ENCODE measurements around the gene ZBTB39.
"Not testable (repeated sequence)": the region's sequence is repeated elsewhere in the genome, so short reads cannot be mapped to it uniquely, and the experiment has no call there.

ZBTB39 gene

DNA sequence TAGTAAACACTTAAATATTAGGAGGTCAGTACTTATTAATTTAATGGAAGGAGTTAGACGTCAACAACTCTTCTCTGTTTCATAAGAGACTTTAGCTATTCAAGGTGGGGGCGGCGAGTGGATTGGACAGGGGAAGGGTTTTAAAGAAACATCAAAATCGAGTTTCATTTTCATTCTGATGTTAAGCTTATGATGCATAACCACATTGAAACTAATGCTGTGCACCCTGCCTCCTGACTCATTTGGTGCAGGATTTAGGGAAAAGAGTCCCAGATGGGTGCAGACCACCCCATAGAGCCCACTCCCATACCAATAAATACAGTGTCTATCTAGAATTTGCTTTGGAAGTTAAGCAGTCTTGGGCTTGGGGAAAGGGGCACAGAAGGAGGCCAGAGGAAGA lies 7.4 kb downstream of the ZBTB39 start:
- DNase-seq, result peak; percentile 70

DNA sequence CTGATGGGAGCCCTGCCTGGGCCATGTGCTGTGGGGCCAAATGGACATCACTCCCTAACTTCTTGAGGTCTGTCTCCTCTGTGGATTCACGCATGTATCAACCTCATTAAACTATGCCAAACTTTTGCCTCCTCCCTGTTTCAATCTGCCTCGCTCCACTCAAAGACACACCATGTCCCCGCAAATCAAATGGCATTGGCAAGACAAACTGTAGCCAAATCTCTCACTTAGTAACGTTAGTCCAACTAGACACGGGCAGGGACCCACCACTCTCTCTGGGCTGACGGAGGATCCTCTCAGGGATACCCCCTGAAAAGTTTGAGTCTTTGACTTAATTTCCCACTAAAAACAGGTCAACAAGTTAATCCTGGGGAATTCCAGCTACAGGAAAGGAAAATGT lies 8.0 kb downstream of the ZBTB39 start:
- DNase-seq, result peak; percentile 40

DNA sequence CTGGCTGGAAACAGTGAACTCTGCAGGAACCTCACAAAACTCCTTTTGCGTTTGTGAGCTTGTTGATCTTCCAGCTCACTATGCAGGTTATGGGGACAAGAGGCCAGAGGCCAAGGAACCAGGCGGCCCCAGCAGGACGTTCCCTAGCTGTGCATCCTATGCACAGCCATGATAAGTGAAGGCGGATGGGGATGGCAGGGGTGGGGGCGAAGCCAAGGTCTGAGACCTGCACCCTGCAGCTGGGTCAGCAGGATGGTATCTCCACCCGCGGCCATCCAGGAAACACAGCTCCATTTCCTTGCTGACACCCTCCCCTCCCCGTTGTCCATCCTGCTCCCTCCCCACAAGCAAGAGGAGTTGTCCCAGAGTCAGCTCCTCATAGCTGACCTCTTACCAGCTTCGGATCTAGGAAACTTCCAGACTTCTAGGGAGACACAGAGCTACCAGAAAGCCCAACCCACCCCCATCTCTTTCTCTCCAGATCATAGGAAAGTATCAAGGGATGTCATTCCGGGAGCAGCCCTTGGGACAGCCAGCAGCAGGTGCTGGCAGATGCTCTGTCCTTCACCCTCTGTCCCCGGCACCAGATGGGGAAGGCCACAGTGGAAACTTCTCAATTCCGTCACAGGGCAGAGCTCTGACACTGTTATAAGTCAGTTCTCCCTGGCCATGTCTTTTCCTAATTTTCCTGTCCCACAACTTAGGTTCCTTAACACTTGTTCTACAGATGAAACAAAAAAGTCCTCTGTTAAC lies 9.4 kb downstream of the ZBTB39 start:
- DNase-seq, result peak; percentile 41

DNA sequence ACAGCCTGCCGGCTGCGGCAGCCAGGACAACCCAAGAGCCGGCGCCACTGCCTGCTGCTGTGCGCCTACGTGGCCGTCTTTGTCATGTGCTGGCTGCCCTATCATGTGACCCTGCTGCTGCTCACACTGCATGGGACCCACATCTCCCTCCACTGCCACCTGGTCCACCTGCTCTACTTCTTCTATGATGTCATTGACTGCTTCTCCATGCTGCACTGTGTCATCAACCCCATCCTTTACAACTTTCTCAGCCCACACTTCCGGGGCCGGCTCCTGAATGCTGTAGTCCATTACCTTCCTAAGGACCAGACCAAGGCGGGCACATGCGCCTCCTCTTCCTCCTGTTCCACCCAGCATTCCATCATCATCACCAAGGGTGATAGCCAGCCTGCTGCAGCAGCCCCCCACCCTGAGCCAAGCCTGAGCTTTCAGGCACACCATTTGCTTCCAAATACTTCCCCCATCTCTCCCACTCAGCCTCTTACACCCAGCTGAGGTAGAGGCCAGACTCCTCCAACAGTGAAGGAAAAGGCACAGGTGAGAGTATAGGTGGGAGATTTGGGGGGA lies 10.3 kb downstream of the ZBTB39 start:
- peak; percentile 40 for DNase-seq

DNA sequence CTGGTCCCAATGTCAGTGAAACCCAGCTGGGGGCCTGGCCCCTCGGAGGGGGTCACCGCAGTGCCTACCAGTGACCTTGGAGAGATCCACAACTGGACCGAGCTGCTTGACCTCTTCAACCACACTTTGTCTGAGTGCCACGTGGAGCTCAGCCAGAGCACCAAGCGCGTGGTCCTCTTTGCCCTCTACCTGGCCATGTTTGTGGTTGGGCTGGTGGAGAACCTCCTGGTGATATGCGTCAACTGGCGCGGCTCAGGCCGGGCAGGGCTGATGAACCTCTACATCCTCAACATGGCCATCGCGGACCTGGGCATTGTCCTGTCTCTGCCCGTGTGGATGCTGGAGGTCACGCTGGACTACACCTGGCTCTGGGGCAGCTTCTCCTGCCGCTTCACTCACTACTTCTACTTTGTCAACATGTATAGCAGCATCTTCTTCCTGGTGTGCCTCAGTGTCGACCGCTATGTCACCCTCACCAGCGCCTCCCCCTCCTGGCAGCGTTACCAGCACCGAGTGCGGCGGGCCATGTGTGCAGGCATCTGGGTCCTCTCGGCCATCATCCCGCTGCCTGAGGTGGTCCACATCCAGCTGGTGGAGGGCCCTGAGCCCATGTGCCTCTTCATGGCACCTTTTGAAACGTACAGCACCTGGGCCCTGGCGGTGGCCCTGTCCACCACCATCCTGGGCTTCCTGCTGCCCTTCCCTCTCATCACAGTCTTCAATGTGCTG lies 11.0 kb downstream of the ZBTB39 start:
- DNase-seq, result peak; percentile 46

DNA sequence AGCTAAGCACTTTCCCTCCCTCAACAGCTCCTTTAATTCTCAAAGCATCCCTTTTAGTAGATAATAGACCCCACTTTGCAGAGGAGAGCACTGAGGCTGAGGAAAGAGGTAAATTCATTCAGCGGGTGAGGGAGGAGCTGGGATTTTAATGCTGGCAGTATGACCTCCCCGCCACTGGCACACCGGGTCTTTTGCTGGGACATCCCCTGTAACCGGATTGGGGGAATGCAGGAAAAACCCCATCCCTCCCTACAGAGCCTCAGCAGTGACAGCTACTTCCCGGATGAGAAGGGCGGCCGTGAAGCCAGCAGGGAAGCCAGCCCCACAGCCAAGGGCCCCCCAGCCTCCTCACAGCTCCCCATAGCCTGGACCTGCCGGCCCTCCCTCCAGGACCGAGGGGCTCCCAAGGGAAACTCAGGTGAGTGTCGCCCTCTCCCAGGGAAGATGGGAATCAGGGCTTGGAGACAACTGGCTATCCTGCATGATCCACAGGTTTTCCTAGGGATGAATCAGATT lies 12.1 kb downstream of the ZBTB39 start:
- DNase-seq, result no peak

DNA sequence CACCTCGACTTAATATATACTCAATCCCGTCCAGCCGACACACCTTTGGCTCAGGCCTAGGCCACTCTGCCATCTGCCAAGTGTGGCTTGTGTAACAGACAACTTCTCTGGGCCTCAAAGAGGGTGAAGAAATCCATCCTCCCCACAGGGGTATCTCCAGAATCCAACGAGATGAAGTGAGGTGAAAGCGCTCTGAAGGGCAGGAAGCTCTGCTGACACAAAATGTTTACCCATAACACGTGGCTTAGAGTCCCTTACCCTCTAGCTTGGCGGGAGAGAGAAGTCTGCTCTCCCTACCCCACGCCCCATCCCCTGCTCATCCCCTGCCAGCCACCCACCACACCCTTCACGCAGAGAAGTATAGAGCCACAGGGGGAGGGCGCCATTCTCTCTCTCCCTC lies 13.0 kb downstream of the ZBTB39 start:
- peak; percentile 37 for DNase-seq

DNA sequence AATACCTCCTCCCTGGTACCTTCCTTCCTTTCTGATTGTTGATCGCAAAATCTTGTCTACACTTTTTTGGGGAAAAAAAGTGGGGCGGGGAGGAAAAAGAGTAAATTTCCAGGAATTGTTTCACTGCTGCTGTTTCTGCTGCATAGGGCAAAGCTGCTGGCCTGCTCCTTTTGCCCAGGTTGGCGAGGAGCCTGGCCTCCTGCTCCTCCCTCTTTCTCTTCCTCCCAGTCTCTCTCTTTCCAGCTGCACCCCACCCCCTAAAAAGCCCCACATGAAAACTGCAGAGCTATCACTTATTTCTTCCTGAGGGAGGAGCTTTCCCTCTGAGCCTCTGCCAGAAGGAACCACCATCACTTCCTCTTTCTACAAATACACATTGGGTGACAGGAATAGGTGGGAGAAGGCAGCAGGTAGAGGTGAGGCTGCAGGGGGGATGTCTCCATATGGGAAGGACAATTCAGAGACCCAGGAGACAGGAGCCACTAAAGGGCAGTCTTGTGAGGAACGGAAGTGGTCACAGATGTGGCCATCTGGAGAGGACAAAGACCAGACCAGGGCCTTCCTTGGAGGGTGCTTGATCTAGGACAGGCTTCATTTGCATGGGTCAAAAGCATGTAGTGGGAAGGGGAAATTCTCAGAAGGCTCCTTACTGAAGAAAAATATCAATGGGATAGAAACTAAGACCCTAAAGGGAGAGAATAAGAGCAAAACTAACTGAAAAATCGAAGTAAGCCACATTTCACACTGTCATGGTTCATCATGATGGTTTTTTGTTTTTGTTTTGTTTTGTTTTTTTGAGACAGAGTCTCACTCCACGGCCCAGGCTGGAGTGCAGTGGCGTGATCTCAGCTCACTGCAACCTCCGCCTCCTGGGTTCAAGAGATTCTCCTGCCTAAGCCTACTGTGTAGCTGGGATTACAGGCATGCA lies 14.8 kb downstream of the ZBTB39 start:
- no peak for DNase-seq

DNA sequence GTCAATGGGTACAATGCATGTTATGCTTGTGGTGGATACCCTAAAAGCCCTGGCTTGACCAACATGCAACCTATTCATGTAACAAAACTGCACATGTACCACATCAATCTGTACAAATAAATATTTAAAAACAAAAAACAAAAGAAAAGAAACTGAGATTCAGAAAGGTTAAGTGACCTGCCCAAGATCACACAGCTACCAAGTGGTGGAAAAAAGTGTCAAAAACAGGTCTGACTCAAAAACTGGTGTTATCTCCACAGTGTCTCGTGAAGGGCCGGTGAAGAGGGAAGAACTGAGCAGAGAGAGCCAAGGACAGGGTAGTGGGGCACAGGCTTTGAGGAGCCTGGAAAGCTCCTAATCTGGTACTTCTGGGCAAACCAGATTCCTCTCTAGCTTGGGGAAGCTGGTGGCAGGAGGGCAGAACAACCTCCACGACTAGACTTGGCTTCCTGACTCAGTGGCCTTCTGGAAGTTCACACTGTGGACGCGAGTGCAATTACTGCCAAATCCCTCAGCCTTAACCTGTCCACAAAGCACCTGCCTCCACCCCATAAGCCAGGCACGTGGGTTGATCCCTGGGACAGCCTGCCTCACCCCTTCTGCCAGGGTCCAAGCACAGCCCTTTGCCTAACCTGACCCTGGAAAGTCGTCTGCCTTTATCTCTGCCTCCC lies 15.6 kb downstream of the ZBTB39 start:
- peak; percentile 40 for DNase-seq

DNA sequence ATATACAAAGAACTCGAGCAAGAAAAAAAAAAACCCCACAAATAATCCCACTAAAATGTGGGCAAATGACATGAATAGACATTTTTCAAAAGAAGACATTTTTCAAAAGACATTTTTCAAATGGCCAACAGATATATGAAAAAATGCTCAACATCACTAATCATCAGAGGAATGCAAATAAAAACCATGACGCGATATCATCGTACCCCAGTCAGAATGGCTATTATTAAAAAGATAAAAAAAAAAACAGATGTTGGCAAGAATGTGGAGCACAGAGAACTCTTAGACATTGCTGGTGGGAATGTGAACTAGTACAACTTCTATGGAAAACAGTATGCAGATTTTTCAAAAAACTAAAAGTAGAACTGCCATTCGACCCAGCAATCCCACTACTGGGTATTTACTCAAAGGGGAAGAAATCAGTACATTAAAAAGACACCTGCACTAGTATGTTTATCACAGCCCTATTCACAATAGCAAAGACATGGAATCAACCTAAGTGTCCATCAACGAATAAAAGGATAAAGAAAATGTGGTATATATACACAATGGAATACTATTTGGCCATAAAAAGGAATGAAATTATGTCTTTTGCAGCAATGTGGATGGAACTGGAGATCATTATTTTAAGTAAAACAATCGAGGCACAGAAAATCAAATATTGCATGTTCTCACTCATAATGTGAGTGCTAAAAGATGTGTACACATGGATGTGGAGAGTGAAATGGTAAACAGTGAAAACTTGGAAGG lies 16.3 kb downstream of the ZBTB39 start:
- DNase-seq, result no peak

DNA sequence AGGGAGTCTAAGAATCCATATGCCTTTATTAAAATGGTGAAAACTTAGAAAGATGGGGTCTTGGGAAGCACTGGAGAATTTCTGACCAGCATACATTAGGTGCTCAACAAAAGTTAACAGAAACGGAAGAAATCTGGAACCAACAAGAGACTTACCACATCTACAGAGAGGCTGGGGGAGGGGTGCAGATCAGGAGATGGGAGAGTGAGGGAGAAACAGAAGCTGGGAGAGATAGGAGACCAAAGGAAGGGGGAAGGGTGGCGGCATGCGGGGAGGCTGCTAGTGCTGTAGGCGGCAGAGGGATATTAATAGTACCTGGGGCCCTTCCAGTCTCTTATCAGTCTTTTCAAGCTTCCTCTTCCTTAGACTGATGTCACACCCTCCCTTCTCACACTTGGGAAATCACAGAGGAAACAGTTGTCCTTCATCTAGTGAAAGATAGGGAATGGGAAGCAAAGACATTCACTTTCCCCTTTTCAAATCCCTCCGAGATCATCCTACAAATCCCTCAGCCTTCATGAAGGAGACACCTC lies 18.1 kb downstream of the ZBTB39 start:
- no peak for DNase-seq

DNA sequence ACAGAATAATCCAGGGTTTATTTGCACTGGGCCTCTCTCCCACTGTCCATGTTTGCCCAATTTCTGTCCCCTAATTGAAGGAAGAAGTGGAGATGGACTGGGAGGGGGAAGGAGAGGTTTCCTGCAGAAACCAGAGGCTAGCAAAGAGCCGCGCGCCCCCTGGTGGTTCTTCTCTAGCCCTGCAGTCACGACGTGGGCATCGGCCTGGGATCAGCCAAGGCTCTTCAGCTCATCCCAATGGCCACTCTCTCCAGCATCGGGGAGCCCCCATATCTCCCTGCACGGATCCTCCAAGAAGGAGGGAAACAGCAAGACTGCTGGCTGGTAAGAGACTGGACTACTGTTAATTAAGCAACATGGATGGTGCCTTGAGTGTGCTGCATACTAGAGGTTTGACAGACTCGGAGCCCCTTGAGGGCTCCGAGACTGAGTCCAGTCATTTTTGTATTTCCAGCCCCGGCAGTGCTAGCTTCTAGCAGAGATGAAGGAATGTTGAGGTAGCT lies 18.7 kb downstream of the ZBTB39 start:
- peak; percentile 93 for DNase-seq

DNA sequence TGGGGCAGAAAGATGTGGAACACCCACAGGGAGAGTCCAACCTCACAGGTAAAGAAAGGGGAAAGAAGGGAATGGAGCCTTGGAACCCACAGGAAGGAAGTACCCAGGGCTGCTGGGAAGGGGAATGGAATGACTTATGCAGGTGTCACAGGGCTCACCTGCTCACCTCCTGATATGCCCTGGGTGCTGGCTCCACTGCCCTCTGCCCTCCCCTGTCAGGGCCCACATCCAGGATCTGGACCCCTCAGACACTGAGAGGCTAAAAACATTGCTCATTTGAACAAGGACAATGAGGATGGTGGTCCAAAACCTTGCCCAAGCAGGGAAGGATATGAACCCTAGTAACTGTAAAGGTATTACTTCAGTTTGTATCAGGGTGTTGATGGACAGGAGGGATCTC lies 19.3 kb downstream of the ZBTB39 start:
- DNase-seq, result no peak

DNA sequence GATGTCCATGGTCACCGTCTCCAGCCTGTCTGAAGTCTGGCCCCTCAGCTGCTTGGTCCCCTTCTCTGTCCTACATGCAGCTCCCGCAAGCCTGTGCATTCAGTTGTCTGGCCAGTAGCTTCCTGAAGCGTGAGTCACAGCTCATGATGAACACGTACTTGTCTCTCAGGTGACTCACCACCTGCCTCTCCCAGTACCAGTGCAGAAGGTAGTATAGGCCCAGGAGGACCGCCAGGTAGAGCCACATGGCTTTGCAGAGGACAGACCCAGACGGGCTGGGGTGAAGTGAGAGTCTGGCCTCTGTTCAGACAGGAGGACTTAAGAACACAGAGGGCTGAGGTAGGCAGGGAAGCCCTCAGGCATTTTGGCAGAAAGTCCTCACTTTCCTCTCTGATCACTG lies 20.6 kb downstream of the ZBTB39 start:
- not testable (repeated sequence) for DNase-seq

DNA sequence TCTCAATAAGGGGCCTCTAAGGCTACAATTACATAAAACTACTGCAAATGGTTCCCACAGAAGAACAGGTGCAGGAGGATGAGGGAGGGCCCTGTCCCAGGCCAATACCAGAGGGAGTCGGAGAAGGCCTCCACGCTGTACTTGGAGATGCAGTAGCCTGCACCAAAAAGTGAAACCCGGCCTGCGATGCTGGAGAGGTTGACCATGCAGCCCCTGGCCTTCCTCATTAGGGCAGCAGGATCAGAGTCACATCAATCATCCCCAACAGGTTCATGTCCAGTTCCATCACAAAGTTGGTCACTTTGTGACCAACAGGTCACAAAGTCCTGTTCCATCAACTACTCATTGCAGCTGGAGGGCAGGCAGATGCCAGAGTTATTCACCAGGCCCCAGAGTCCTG lies 23.0 kb downstream of the ZBTB39 start:
- no peak for DNase-seq

DNA sequence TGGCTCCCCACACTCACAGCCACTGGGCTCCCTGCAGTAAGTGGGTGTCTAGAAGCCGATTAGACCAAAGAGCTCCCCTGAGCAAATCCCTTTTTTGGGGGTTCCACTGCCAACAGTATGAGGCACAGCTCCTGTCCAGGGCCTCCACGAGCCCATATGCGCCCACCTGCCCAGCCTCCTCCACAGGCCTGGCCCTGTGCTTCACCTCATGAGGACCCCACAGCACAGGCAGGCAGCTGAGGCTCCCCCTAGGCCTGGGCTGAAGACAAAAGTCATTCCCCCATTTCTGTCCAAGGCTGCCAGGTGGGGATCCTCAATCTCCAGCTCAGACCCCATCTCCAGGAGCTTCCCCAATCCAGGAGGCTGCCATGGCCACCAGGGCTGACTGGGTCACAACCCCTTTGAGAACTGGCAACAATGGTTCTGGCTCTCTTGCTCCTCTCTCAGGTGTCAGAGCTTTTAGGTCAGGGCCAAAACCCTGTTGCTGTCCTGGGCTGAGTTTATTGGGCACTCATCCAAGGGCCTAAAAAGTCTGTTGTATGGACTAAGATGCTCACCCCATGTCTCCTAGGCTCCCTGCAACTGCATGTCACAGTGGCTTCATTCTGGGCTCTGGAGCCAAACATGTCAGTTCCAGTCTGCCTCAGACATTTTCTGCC lies 23.6 kb downstream of the ZBTB39 start:
- DNase-seq, result not testable (repeated sequence)

DNA sequence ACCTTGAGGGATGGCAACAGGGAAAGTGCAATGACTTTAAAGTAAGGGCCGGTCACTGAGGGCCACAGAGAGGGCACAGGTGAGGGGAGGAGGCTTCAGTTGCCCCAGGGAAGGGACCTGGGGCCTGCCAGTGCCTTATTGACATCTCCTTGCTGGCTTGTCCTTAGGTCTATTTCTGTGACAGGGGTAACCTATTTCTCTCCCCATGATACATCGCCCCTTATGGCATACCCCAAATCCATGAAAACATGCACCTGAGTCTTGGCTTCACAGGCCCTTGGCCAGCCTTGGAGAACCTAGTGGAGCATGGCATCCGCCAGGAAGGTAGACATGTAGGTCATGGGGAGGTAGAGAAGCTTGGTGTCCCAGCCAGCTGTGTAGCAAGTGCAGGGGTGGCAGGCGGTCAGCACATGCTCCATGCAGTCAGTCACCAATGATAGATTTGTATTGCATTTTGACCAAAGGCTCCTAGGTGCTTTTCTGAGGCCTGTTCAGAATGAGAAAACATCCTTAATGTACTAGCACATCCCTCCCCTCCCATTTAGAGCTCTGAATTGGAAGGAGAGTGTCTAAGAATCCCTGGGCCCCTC lies 25.3 kb downstream of the ZBTB39 start:
- no peak for DNase-seq

DNA sequence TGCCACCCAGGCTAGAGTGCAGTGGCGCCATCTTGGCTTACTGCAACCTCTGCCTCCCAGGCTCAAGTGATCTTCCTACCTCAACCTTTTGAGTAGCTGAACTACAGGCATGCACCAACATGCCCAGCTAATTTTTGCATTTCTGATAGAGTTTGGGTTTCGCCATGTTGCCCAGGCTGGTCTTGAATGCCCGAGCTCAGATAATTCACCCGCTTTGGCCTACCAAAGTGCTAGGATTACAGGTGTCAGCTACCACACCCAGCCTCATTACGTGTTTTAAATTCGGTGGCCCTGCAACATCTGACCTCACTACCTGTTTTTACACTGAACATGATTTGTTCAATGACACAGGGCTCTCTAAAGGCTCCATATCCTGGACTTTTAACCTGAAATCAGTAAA lies 26.1 kb downstream of the ZBTB39 start:
- no peak for DNase-seq

DNA sequence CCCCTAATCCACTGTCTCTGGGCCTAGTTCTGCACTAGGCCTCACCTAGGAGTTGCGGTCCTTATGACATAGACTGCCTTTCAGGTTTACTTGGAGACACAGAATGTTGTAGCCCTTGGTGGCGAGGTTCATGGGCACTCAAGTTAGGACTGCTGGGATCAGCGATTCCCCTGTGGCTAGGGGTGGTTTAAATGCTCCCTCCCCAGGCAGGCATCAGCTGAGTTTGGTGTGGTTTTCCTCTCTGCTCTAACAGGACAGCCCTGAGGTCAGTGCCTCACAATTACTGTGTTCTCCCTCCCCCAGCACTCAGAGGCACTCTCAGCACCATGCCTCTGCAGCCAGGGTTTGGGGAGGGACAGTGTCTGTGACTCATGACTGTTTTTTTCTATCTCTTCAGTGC lies 26.7 kb downstream of the ZBTB39 start:
- DNase-seq, result no peak
